ENCODE results near the gene FAM110A.

GRCh38 chr20:835608-836045, 2.1 kb downstream of the FAM110A start:
- no peak for TF ChIP-seq POLR2A (IDR thresholded peaks at IDR 0.05)
- TF ChIP-seq, protein P1, sequence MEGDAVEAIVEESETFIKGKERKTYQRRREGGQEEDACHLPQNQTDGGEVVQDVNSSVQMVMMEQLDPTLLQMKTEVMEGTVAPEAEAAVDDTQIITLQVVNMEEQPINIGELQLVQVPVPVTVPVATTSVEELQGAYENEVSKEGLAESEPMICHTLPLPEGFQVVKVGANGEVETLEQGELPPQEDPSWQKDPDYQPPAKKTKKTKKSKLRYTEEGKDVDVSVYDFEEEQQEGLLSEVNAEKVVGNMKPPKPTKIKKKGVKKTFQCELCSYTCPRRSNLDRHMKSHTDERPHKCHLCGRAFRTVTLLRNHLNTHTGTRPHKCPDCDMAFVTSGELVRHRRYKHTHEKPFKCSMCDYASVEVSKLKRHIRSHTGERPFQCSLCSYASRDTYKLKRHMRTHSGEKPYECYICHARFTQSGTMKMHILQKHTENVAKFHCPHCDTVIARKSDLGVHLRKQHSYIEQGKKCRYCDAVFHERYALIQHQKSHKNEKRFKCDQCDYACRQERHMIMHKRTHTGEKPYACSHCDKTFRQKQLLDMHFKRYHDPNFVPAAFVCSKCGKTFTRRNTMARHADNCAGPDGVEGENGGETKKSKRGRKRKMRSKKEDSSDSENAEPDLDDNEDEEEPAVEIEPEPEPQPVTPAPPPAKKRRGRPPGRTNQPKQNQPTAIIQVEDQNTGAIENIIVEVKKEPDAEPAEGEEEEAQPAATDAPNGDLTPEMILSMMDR (IDR thresholded peaks at IDR 0.05) = no peak
